HepG2 (cell line): ENCODE results near the gene WDR54. TPM values are rescaled to one million over a fixed set of nuclear protein-coding genes. Genes with fewer than 3 reads are reported as not detected.

ENCODE experiments used
- ATAD3A ChIP-seq: sonication (generic); formaldehyde crosslinking; IDR thresholded peaks from 2 replicates; pipeline ENCODE4 v1.4.0; 2020; ENCODE audit warnings: missing genetic modification reagents
- ATF7-NPFF ChIP-seq: sonication (generic); formaldehyde crosslinking; IDR thresholded peaks from 2 replicates; pipeline ENCODE4 v1.8.1; 2023; ENCODE audit warnings: mild to moderate bottlenecking, low read depth, missing genetic modification reagents, moderate library complexity
- E2F1 ChIP-seq: sonication (generic); formaldehyde crosslinking; IDR thresholded peaks from 2 replicates; pipeline ENCODE4 v1.5.0; 2020; ENCODE audit warnings: missing genetic modification reagents
- E2F5 ChIP-seq: sonication (generic); formaldehyde crosslinking; conservative IDR thresholded peaks from 2 replicates; pipeline ENCODE4 v1.4.0; 2020; ENCODE audit warnings: missing genetic modification reagents
- FIP1L1 ChIP-seq: fragments of 200-400 bp; formaldehyde crosslinking; IDR thresholded peaks from 2 replicates; pipeline ENCODE4 v1.6.1; 2018; ENCODE audit warnings: low read depth, mild to moderate bottlenecking, low read length, moderate library complexity, borderline replicate concordance; ENCODE audit not compliant: insufficient read depth
- KDM2A ChIP-seq: sonication (generic); formaldehyde crosslinking; IDR thresholded peaks from 2 replicates; pipeline ENCODE4 v1.4.0; 2020; ENCODE audit warnings: low read depth, missing genetic modification reagents, borderline replicate concordance
- MXD1 ChIP-seq: sonication (generic); formaldehyde crosslinking; IDR thresholded peaks from 2 replicates; pipeline ENCODE4 v1.4.0; 2020; ENCODE audit warnings: mild to moderate bottlenecking, missing genetic modification reagents
- RFX5 ChIP-seq: IDR thresholded peaks from 2 replicates; pipeline ENCODE4 v1.6.1; 2011; ENCODE audit warnings: low read depth, low read length, improper control_type of control experiment
- SKI ChIP-seq: fragments of 450-650 bp; IDR thresholded peaks from one replicate; pipeline ENCODE4 v1.6.1; 2018; ENCODE audit warnings: mild to moderate bottlenecking; ENCODE audit not compliant: partially characterized antibody
- ZBTB2 ChIP-seq: sonication (generic); formaldehyde crosslinking; IDR thresholded peaks from 2 replicates; pipeline ENCODE4 v1.8.0; 2022; ENCODE audit warnings: low read depth, missing genetic modification reagents
- ZFP36L2 ChIP-seq: sonication (generic); formaldehyde crosslinking; IDR thresholded peaks from 2 replicates; pipeline ENCODE4 v1.4.0; 2020; ENCODE audit warnings: missing genetic modification reagents
- ZNF18 ChIP-seq: sonication (generic); formaldehyde crosslinking; IDR thresholded peaks from 2 replicates; pipeline ENCODE4 v1.8.0; 2022; ENCODE audit warnings: mild to moderate bottlenecking, missing genetic modification reagents; ENCODE audit not compliant: insufficient replicate concordance
- ZNF281 ChIP-seq: sonication (generic); formaldehyde crosslinking; IDR thresholded peaks from 2 replicates; pipeline ENCODE4 v1.4.0; 2020; ENCODE audit warnings: missing genetic modification reagents, borderline replicate concordance
- ZNF570 ChIP-seq: sonication (generic); formaldehyde crosslinking; IDR thresholded peaks from 2 replicates; pipeline ENCODE4 v1.4.0; 2020; ENCODE audit warnings: mild to moderate bottlenecking, missing genetic modification reagents, borderline replicate concordance
- ZNF772 ChIP-seq: sonication (generic); formaldehyde crosslinking; IDR thresholded peaks from 2 replicates; pipeline ENCODE4 v1.5.0; 2020; ENCODE audit warnings: mild to moderate bottlenecking, missing genetic modification reagents
- ZNF841 ChIP-seq: sonication (generic); formaldehyde crosslinking; IDR thresholded peaks from 2 replicates; pipeline ENCODE4 v1.8.1; 2023; ENCODE audit warnings: missing genetic modification reagents, borderline replicate concordance
- ZNF878 ChIP-seq: sonication (generic); formaldehyde crosslinking; IDR thresholded peaks from 2 replicates; pipeline ENCODE4 v1.8.1; 2023; ENCODE audit warnings: mild to moderate bottlenecking, missing genetic modification reagents, moderate library complexity
- polyA plus RNA-seq, 8 experiments: library from polyadenylated mRNA; depleted of rRNA in 3 of 8; stranded (reverse) in 7 of 8; unstranded in 1 of 8; fragments of >200 nt; fragmentation: Illumina TruSeq in 4 of 8; extraction: Trizol in 4 of 8; gene quantifications; 2 replicates each; pipeline versions ENCODE4 v1.2.1 to v1.2.3, GENCODE V29; 2011 to 2016; ENCODE audit warnings: low read depth in 4 of 8, missing spikeins in 1 of 8, mixed read lengths in 1 of 8; ENCODE audit not compliant: insufficient read depth in 1 of 8
- total RNA-seq, 5 experiments: library from RNA; depleted of rRNA; stranded (reverse); fragments of >200 nt; fragmentation: Illumina TruSeq; extraction: Trizol; gene quantifications; 2 replicates each; pipeline ENCODE4 v1.2.3, GENCODE V29; 2016; ENCODE audit warnings: low read depth in 1 of 5

WDR54 gene
- total and polyA plus RNA-seq, 2 of the 13 experiments (the other 11 are each of a cell fraction or from before 2014, with no cell fraction given) = 2.0 to 17.3 TPM

GRCh38 chr2:74441690-74442482 is 20.4 kb downstream of the WDR54 start, which contains the start of gene RTKN (continued):
- TF ChIP-seq FIP1L1 (no peak), ZFP36L2 (CRISPR knock-in tag) (peak; percentile 72; the same call in 1 of the 2 replicates), MXD1 (CRISPR knock-in tag) (peak; percentile 85; the same call in 1 of the 2 replicates), ZNF570 (CRISPR knock-in tag) (no peak; the same call in 1 of the 2 replicates), ATAD3A (CRISPR knock-in tag) (0 out of 2 replicates have a peak, but pooled peaks have one; percentile 46), KDM2A (CRISPR knock-in tag) (peak; percentile 77), ZBTB2 (CRISPR knock-in tag) (0 out of 2 replicates have a peak, but pooled peaks have one; percentile 40), ZNF772 (CRISPR knock-in tag) (peak; percentile 91), ZNF841 (CRISPR knock-in tag) (no peak), ZNF281 (CRISPR knock-in tag) (no peak; the same call in 1 of the 2 replicates), E2F1 (peak; percentile 82), ATF7-NPFF (CRISPR knock-in tag) (peak; percentile 82), E2F5 (peak; percentile 37; the same call in 1 of the 2 replicates), ZNF878 (CRISPR knock-in tag) (peak; percentile 94; the same call in 1 of the 2 replicates), ZNF18 (peak; percentile 60), SKI (no peak), RFX5 (no peak; the same call in 1 of the 2 replicates)
